Pancreas (tissue), 10 donors: ENCODE results near the gene CERT1. TPM values are rescaled to one million over a fixed set of nuclear protein-coding genes. Genes with fewer than 3 reads are reported as not detected.

Source experiments
- ATAC-seq, 4 donors: fragments of 200-7000 bp; cut with Tn5 transposase; one replicate each; pipeline versions ENCODE4 v1.8.0 to v1.9.1; 2020; ENCODE audit warnings: mild to moderate bottlenecking in 4 of 4, moderate library complexity in 4 of 4
- DNase-seq, 6 donors: peaks; one replicate each; pipeline ENCODE4 v3.0.0-alpha.2; 2020
- FAIRE-seq: peaks from 2 replicates; lab custom pipeline; 2012; peaks lifted over from hg19 to GRCh38; lab: Jason Lieb, UNC
- H3K27ac ChIP-seq, 4 donors: fragments of 200-600 bp; sonication (generic); 1 replicate in 3 of 4; 2 replicates in 1 of 4; pipeline versions ENCODE4 v1.5.0 to v1.8.0; 2020
- H3K27me3 ChIP-seq, 4 donors: fragments of 200-600 bp; one replicate each; pipeline ENCODE4 v1.8.0; 2021
- H3K36me3 ChIP-seq, 3 donors: fragments of 200-600 bp; sonication (generic) in 1 of 3; one replicate each; pipeline versions ENCODE4 v1.5.0 to v1.8.0; 2020 to 2021
- H3K4me1 ChIP-seq, 3 donors: fragments of 200-600 bp; one replicate each; pipeline ENCODE4 v1.8.0; 2021
- H3K4me3 ChIP-seq, 4 donors: fragments of 200-600 bp; sonication (generic) in 2 of 4; one replicate each; pipeline versions ENCODE4 v1.5.0 to v1.8.0; 2020 to 2021
- H3K9me3 ChIP-seq, 4 donors: fragments of 200-600 bp; one replicate each; pipeline ENCODE4 v1.8.0; 2021
- CTCF ChIP-seq, 4 donors: fragments of 200-600 bp; sonication (generic) in 3 of 4; IDR thresholded peaks; one replicate each; pipeline versions ENCODE4 v1.5.0 to v1.8.0; 2021; ENCODE audit warnings: antibody characterized with exemption in 4 of 4
- WGBS, 2 donors: extraction: QIAGEN DNeasy Blood & Tissue Kit; methylation state at CpG; one replicate each; pipeline ENCODE4 v1.1.7; 2013; 5-methylcytosine and 5-hydroxymethylcytosine counted together
- intact Hi-C, 3 donors: fragments of 100-400 bp; cut with DNase I; formaldehyde crosslinking; loops; one replicate each; pipeline versions ENCODE4 v1.11.1 to v1.14.2; 2022
- polyA plus RNA-seq, 2 donors: library from polyadenylated mRNA; stranded (reverse); fragments of 200-250 nt; gene quantifications; one replicate each; pipeline ENCODE4 v1.2.3, GENCODE V29; 2013
- total RNA-seq, 6 donors: library from RNA; stranded (reverse); fragmentation: NEBNext Ultra II Directional in 4 of 6; extraction: Animal tissue kit (Norgen Biotek cat#: 25700) in 4 of 6; gene quantifications; one replicate each; pipeline versions ENCODE4 v1.2.1 to v1.2.4, GENCODE V29; 2021 to 2023
- donor health status: healthy with polysubstance abuse.
- donor health status: DM: no; HTN: no; CAD: no; lungs with moderate emphysema.
- donor health status: DM: no; HTN: no; CAD: no.
- donor health status: control.
- donor health status: control.
- donor health status: Bipolar disorder and iron deficiency.
- donor health status: DM: yes; HTN: yes; CAD: no.
- donor health status: DM: no; HTN: no; CAD: no.
- donor health status: DM: no; HTN: no; CAD: no.
- donor health status: DM: yes; HTN: yes; CAD: no.

CERT1 gene
- total and polyA plus RNA-seq, 8 donors: 6.2 to 22.7 (median 11.1) TPM

- 90 to 92% methylated on average over 3 of the region's 3 CpGs for WGBS, 2 donors
- Histone ChIP-seq H3K27me3 (no peaks in the 10 kb centered on the region), H3K9me3 (no peaks in the 10 kb centered on the region), H3K27ac (no peak overlapping the region), H3K36me3 (no peaks in the 10 kb centered on the region), H3K4me3 (no peak overlapping the region), H3K4me1 (no peaks in the 10 kb centered on the region)
- ATAC-seq (no peak), DNase-seq (no peak), FAIRE-seq (peak; percentile 37)
- intact Hi-C loops: no loop called here
- no peak for TF ChIP-seq CTCF (IDR thresholded peaks at IDR 0.05)
These were observed 77.5 kb downstream of the CERT1 start for GRCh38 chr5:75433814-75434506.

GRCh38 chr5:75414241-75414640, 97.2 kb downstream of the CERT1 start:
- TF ChIP-seq CTCF (IDR thresholded peaks at IDR 0.05): no peak
- Histone ChIP-seq H3K27ac (no peak overlapping the region), H3K36me3 (peaks cover 0 to 12% (median 3%) of the 10 kb centered on the region in 3 donors), H3K4me1 (no peaks in the 10 kb centered on the region), H3K4me3 (no peak overlapping the region), H3K9me3 (no peaks in the 10 kb centered on the region), H3K27me3 (no peaks in the 10 kb centered on the region)
- intact Hi-C loops: no loop called here
- DNase-seq (no peak), ATAC-seq (no peak), FAIRE-seq (no peak)
- 81 to 95% methylated on average over 1 of the region's 1 CpG for WGBS, 2 donors

GRCh38 chr5:75412111-75412990, 99.1 kb downstream of the CERT1 start:
- Histone ChIP-seq H3K27me3 (no peaks in the 10 kb centered on the region), H3K9me3 (no peaks in the 10 kb centered on the region), H3K27ac (no peak overlapping the region), H3K4me3 (no peak overlapping the region), H3K36me3 (no peaks in the 10 kb centered on the region), H3K4me1 (no peaks in the 10 kb centered on the region)
- ATAC-seq: peak in 1 of 4 donors; percentile 54
- TF ChIP-seq CTCF (IDR thresholded peaks at IDR 0.05): no peak
- no peak for DNase-seq
- 88 to 90% methylated on average over 4 of the region's 4 CpGs for WGBS, 2 donors
- peak; percentile 80 for FAIRE-seq
- intact Hi-C loops: no loop called here

- Histone ChIP-seq H3K9me3 (no peaks in the 10 kb centered on the region), H3K4me3 (no peak overlapping the region), H3K27me3 (no peaks in the 10 kb centered on the region), H3K4me1 (no peaks in the 10 kb centered on the region), H3K27ac (no peak overlapping the region), H3K36me3 (peaks cover 0 to 16% (median 0%) of the 10 kb centered on the region in 3 donors)
- FAIRE-seq (no peak), DNase-seq (no peak), ATAC-seq (no peak)
- TF ChIP-seq CTCF (IDR thresholded peaks at IDR 0.05): no peak
- intact Hi-C loops: no loop called here
- WGBS, 2 donors: 86 to 89% methylated on average over 3 of the region's 3 CpGs
These were observed 106.1 kb downstream of the CERT1 start for GRCh38 chr5:75405296-75405695.
